HG03521 (cell line): ENCODE results near the gene CEP112.
A peak's percentile ranks its signal among the peaks of the same experiment; 100 is the strongest.

ENCODE experiments used
- ATAC-seq: cut with Tn5 transposase; IDR thresholded peaks from one replicate; pipeline ENCODE4 v1.9.1; 2021; ENCODE audit warnings: mild to moderate bottlenecking, moderate library complexity; ENCODE audit not compliant: unreplicated experiment

The CEP112 gene

DNA sequence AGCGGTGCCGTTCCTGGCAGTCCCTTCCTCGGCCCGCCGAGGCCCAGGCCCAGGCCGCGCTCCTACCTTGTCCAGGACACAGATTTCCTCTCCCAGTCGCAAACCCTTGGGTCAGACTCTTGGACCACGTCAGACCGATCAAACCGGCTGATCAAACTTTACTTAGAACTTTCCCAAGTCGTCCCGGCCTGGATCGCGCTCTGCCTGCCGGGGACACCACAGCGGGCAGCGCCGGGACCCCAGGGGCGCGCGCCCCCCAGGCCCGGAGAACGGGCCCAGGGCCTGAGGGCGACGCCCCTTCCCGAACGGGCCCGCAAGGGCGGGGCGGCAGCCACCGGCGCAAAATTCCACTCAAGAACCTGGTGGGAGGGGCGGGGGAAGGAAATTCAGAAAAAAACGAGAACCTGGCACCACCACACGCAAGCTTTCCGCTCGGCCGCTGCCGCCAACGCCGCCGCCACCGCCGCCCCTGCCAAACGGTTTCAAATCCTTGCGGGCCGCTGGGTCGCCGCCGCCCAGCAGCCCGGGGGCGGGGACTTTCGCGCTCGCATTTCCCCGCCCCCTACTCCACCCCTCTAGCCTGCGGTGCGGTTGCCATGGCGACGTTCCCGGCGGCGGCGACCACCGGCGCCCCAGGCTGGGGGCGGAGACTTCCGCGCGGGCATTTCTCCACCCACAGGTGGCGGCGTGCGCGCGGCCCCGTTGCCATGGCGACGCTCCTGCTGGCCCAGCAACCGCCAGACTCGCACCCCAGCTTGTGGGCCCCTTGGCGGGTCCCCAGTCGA is at the start of gene CEP112:
CEP112 (minus strand) TSS at position 541 of the 785 bp plus-strand sequence.
- peak; percentile 79 for ATAC-seq

DNA sequence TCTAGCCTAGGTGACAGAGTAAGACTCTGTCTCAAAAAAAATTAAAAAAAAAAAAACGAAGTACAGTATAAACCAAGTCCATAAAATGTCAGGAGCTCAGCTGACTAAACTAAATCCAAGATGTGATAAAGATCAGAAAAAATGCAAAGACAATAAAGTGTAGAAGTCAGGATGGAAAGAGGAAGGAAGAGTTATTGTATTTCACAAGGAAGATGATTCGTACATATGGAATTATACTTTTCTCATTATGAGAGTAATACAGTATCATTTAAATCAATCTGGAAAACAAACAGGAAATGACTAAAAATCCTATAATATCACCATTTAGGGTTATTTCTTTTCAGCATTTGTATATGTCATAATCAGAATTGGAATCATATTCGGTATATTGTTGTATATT is 48.7 kb upstream of the CEP112 start:
- ATAC-seq, result no peak

GRCh38 chr17:66240013-66240412 is 48.1 kb upstream of the CEP112 start:
- no peak for ATAC-seq

DNA sequence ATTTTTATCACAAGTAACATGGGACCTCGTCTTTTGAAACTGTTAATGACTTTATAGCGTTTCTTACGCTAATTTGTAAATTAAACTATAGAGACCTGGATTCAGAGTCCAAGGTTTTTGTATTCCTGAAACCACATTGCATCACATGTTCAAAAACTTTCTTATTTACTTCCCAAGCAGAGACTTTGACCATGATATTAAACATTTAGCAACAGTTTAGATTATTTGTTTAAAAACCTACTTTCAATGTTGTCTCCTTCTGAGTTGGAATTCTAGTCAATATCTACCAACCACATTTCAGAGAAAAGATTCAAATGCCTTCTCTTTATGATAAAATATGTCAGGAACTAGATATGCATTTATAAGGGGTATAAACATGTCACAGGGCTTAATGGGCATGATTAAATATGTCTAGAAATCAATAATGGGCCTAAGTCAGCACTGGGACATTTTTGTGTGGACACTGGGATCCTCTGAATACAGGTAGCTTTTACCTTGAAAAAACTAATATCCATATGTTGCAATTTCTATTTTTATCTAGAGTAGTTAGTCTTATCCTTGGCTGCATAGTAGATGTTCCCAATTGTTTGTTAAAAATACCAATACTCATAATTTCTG is 43.6 kb upstream of the CEP112 start:
- no peak for ATAC-seq

DNA sequence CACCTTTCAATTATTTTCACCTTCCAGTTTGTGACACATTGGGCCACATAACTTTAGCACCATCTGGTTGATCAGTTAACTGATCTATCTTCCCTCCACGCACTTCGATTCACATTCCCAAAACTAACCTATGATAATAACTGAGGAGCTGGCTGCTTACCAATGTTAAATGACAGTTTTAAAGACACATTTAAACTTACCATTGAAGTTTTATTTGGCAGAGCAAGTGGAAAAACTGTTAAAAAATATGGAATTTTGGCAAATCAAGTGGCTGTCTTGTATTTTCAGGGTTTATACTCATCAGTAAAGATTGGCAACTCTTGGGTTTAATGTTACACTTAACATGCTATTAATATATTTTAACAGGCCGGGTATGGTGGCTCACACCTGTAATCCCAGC is 42.7 kb upstream of the CEP112 start:
- ATAC-seq, result no peak

- ATAC-seq, result no peak
These were observed 41.3 kb upstream of the CEP112 start for GRCh38 chr17:66233023-66233753.

- ATAC-seq, result no peak
These were observed 39.1 kb upstream of the CEP112 start for GRCh38 chr17:66230922-66231591.

DNA sequence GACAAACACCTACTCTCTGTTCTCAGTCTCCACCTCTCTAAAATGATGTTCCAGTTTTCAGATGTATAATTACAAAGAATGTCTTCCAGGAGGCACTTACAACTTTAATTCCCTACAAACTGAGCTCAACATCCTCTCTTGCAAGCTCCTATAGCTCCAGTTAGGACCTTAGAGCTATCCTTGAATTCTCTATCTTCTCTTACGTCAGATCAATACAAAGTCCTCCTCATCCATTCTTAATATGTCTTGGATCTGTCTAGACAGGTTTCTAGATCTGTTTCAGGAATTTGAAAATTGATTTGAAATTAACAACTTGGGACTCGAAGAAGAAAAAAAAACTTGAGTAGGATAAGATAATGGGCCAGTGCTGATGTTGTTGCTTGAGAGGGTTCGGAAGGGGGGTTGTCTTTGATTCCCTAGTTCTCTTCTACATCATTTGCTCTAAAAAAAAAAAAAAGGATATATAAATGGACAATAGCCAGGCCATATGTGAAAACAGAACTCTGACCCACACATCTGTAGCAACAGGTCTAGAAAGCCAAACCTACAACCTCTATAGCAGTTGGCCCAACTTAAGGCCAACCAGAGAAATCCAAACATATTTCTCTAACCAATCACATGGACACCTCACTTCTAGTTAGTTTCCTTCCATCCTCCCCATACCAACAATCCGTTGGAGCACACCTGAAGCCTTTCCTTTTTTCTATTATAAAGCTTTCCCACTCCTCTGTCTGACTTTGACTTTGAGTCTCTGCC is 38.0 kb upstream of the CEP112 start:
- ATAC-seq, result no peak

GRCh38 chr17:66228887-66229782 is 37.2 kb upstream of the CEP112 start, which contains the start of gene APOH:
TSS of gene APOH (minus strand) at chr17:66229415. CDS start at chr17:66229379, 36 bp downstream.
- no peak for ATAC-seq

GRCh38 chr17:66227212-66228045 is 35.5 kb upstream of the CEP112 start:
- no peak for ATAC-seq

DNA sequence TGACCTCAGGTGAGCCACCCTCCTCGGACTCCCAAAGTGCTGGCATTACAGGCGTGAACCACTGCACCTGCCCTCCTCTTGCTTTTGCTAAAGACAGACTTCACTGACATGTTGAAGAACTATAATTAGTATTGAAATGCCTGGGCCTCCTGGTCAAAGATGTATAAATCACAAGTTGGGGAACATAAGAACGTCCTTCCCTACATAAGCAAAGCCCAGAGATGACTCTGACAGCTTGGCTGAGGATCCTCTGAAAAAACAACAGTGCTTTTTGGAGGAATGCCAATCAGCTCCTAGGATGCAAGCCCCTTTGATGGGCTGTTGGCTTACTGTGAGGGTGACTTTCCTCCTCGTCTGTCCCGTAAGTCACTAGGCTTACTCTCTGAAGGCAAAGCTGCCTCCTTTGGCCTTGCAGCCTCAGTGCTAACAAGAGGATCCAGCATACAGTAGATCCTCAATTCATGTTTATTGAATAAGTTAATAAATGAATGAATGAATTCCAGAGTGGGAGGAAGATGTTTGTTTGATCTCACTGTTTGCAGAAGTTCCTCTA is 30.9 kb upstream of the CEP112 start:
- no peak for ATAC-seq

GRCh38 chr17:66221755-66222530 is 30.0 kb upstream of the CEP112 start:
- no peak for ATAC-seq

DNA sequence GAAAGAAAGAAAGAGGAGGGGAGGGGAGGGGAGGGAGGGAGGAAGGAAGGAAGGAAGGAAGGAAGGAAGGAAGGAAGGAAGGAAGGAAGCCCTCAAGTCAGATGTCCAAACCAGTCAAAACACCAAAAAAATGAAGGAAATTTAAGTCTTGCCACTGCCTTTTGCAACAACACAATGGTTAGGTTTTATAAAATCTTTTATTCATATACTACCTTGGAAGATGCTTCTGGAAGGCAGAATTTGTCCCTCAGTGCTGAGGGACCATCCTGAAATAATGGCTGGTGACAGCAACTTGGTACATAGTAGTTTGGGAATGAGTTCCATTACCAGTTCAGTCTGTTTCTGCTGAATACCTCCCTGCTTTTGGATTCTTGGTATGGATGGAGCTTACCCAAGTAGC is 29.4 kb upstream of the CEP112 start:
- ATAC-seq, result no peak

DNA sequence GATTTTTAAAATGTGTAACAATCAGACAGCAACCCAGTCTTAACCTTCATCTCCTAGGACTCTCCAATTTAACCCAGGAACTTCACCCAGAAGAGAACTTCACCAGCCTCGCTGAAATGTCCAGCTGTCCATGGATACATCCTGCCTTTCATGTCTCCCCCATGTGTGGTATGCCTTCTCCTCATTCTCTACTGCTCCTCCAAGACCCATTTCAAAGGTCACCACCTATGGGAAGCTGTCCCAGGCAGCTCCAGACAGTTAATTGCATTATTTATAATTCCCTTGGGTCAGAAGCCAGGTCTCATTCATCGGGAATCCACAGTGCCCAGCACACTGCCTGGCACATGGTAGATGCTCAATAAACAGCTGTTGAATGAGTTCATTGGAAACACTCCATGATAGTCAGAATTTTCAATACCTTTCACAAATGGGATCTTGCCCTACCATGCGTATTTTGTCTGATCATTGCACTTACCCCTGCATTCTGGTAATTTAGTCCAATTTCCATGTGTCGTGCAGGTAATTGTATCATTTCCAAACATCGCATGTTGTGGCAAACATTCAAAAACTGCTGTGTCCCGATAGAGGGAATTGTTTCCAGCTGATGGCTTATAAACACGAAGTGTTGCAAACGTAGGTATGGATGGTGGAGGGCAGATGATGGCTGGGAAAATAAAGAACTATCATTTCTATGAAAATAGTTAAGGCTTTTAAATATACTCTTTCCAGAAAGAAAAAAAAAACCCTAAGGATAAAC is 28.3 kb upstream of the CEP112 start:
- no peak for ATAC-seq

- no peak for ATAC-seq
These were observed 23.6 kb upstream of the CEP112 start for GRCh38 chr17:66215529-66215911.

DNA sequence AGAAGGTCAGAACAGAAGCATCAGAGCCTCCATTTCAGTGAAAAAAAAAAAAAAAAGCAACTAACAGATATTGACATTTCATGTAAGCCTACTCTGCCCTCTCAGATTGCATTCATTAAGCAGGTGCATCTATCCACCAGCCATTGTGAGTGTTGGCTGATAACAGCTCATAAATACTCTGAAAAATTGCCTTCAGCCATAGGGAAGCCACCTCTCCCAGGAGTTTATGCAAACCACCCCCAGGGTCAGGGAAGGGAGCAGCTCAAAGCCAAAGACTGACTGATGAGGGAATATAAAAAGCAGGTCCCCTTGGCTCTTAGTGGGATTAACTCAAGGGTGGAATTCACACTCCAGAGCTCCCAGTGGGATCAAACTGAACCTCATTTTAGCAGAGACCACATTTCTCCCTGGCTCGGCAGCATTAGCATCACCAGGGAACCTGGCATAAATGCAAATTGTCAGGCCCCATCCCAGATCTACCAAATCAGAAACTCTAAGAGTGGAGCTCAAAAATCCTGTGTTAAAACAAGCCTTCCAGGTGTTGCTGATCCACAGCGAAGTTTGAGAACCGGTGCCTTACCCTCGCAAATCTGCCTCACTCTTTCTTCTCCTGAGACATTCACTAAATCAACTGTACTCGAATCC is 23.1 kb upstream of the CEP112 start:
- ATAC-seq, result no peak
